NCI-H2171 (cell line): ENCODE measurements around the gene TASP1.

Source experiments
- DNase-seq: peaks from one replicate; lab custom pipeline; 2025; lab: John Stamatoyannopoulos, UW

Gene TASP1

GRCh38 chr20:13436530-13436929 is 202.2 kb downstream of the TASP1 start:
- DNase-seq = no peak

- DNase-seq = no peak
Observed at GRCh38 chr20:13432126-13432525, 206.6 kb downstream of the TASP1 start.

- DNase-seq = no peak
Observed at GRCh38 chr20:13430346-13431002, 208.3 kb downstream of the TASP1 start.

GRCh38 chr20:13428684-13429083 is 210.0 kb downstream of the TASP1 start:
- DNase-seq = no peak

GRCh38 chr20:13426870-13427269 is 211.9 kb downstream of the TASP1 start:
- DNase-seq = no peak

- DNase-seq = no peak
Observed at GRCh38 chr20:13425381-13426135, 213.2 kb downstream of the TASP1 start.

- no peak for DNase-seq
Observed at GRCh38 chr20:13424174-13424833, 214.4 kb downstream of the TASP1 start.

- DNase-seq = no peak
Observed at GRCh38 chr20:13423472-13424173, 215.1 kb downstream of the TASP1 start.

- DNase-seq = no peak
Observed at GRCh38 chr20:13422637-13423036, 216.1 kb downstream of the TASP1 start.

- no peak for DNase-seq
Observed at GRCh38 chr20:13420625-13421024, 218.1 kb downstream of the TASP1 start.

- no peak for DNase-seq
Observed at GRCh38 chr20:13419477-13419876, 219.3 kb downstream of the TASP1 start.

- DNase-seq = no peak
Observed at GRCh38 chr20:13418263-13419229, 220.2 kb downstream of the TASP1 start.

- DNase-seq = no peak
Observed at GRCh38 chr20:13416531-13416930, 222.2 kb downstream of the TASP1 start.

GRCh38 chr20:13412806-13413445 is 225.8 kb downstream of the TASP1 start:
- no peak for DNase-seq

GRCh38 chr20:13404293-13404692 is 234.4 kb downstream of the TASP1 start:
- no peak for DNase-seq

GRCh38 chr20:13403453-13403852 is 235.3 kb downstream of the TASP1 start:
- no peak for DNase-seq

GRCh38 chr20:13402986-13403385 is 235.7 kb downstream of the TASP1 start:
- no peak for DNase-seq

GRCh38 chr20:13402171-13402760 is 236.5 kb downstream of the TASP1 start:
- DNase-seq = no peak

- no peak for DNase-seq
Observed at GRCh38 chr20:13401596-13401995, 237.1 kb downstream of the TASP1 start.

GRCh38 chr20:13400453-13400852 is 238.3 kb downstream of the TASP1 start:
- no peak for DNase-seq
